GM12891 (cell line): ENCODE results near the gene FBN1.

Experiments
- PAX5 ChIP-seq: IDR thresholded peaks from 2 replicates; pipeline ENCODE4 v1.6.1; 2011; ENCODE audit warnings: low read length, moderate library complexity, mild to moderate bottlenecking; ENCODE audit not compliant: insufficient read depth, severe bottlenecking
- POLR2A ChIP-seq: IDR thresholded peaks from 2 replicates; pipeline ENCODE4 v1.6.1; 2011; ENCODE audit warnings: low read depth, low read length, control low read depth
- POLR2AphosphoS5 ChIP-seq: IDR thresholded peaks from 2 replicates; pipeline ENCODE4 v1.6.1; 2011; ENCODE audit warnings: low read depth, low read length, control low read depth
- POU2F2 ChIP-seq: IDR thresholded peaks from 2 replicates; pipeline ENCODE4 v1.6.1; 2011; ENCODE audit warnings: low read depth, mild to moderate bottlenecking, control low read depth, low read length, moderate library complexity
- TAF1 ChIP-seq: IDR thresholded peaks from 2 replicates; pipeline ENCODE4 v1.6.1; 2011; ENCODE audit warnings: low read depth, low read length, control low read depth

GRCh38 chr15:48381861-48382260 lies 263.6 kb downstream of the FBN1 start:
- TF ChIP-seq PAX5: no peak
- no peak for TF ChIP-seq POLR2A
- no peak for TF ChIP-seq POLR2AphosphoS5
- TF ChIP-seq POU2F2: no peak
- TF ChIP-seq TAF1: no peak
